Measurements from ENCODE around the gene GCLC. TPM values are rescaled to one million over a fixed set of nuclear protein-coding genes. Genes with fewer than 3 reads are reported as not detected.
"Not testable (repeated sequence)": the region's sequence is repeated elsewhere in the genome, so short reads cannot be mapped to it uniquely, and the experiment has no call there.

GCLC gene
- total and polyA plus RNA-seq, 3 donors from 2014 or later = 20.1 to 44.4 (median 37.6) TPM

DNA sequence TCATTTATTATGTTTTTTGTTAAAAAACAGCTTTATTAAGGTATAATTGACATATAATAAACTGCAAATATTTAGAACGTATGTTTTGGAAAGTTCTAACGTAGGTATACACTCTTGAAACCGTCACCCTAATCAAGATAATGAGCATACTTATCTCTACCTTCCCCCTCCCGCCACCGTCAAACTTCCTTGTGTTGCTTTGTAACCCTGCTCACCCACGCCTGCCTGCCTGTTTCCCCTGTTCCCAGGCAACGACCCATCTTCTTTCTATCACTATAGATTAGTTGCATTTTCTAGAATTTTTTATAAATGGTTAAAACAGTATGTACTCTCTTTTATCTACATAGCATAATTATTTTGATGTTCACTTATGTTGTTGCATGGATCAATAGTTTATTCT is 33.5 kb upstream of the GCLC start:
- TF ChIP-seq CTCF (IDR thresholded peaks at IDR 0.05) (no peak), POLR2A (IDR thresholded peaks at IDR 0.05) (no peak)
- intact Hi-C loops (cut with DNase I; ENCODE audit: low total_unique reads) = no loop called here
- Histone ChIP-seq H3K9me3 (no peaks in the 10 kb centered on the region), H3K27ac (no peak overlapping the region), H3K4me3 (no peak overlapping the region), H3K4me1 (no peaks in the 10 kb centered on the region), H3K27me3 (no peaks in the 10 kb centered on the region), H3K36me3 (ENCODE audit: low read depth, missing control alignments) (no peaks in the 10 kb centered on the region)
- WGBS, 2 donors = 71 to 89% methylated on average over 7 of the region's 7 CpGs
- no peak for DNase-seq

DNA sequence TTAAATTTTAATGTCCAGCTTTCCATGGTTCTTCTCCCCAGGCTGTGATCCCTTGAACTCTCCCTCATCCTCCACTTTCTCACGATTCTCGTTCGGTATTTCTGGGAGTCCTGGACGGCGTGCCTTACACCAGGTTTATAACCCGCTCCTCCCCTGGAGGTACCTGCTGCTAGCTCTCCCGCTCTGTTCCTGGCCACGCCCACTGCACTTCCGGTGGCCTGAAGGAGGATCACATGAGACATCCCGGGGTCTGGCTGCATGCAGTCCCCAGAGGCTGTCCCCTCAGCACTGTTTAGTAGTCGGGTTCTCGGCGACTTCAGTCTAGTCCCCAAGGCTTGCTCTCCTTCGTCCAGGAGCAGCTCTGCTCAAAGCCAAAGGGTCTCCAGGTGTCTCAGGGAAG is 28.4 kb upstream of the GCLC start:
- H3K4me1 ChIP-seq = no peaks in the 10 kb centered on the region
- no peaks in the 10 kb centered on the region for H3K9me3 ChIP-seq
- intact Hi-C loops (cut with DNase I; ENCODE audit: low total_unique reads) = no loop called here
- DNase-seq = peak; percentile 45
- 61 to 69% methylated on average over 14 of the region's 14 CpGs for WGBS, 2 donors
- H3K27ac ChIP-seq = no peak overlapping the region
- H3K4me3 ChIP-seq = no peak overlapping the region
- no peaks in the 10 kb centered on the region for H3K36me3 ChIP-seq (ENCODE audit: low read depth, missing control alignments)
- no peak for TF ChIP-seq POLR2A (IDR thresholded peaks at IDR 0.05)
- TF ChIP-seq CTCF (IDR thresholded peaks at IDR 0.05) = no peak
- no peaks in the 10 kb centered on the region for H3K27me3 ChIP-seq

DNA sequence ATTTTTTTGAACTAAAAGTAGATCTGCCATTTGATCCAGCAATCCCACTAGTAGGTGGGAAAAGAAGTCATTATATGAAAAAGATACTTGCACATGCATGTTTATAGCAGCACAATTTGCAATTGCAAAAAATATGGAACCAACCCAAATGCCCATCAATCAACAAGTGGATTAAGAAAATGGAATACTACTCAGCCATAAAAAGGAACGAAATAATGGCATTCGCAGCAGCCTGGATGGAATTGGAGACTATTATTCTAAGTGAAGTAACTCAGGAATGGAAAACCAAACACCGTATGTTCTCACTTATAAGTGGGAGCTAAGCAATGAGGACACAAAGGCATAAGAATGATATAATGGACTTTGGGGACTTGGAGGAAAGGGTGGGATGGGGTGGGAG is 27.5 kb upstream of the GCLC start:
- DNase-seq; H3K27ac ChIP-seq; H3K9me3 ChIP-seq; H3K4me1 ChIP-seq; H3K27me3 ChIP-seq; H3K36me3 ChIP-seq (ENCODE audit: low read depth, missing control alignments); intact Hi-C loops (cut with DNase I; ENCODE audit: low total_unique reads); H3K4me3 ChIP-seq: not testable (repeated sequence)
- WGBS, 2 donors = 69 to 88% methylated on average over 3 of the region's 3 CpGs

GRCh38 chr6:53568776-53569616 is 24.1 kb upstream of the GCLC start:
- intact Hi-C loops (cut with DNase I; ENCODE audit: low total_unique reads) = no loop called here
- no peaks in the 10 kb centered on the region for H3K9me3 ChIP-seq
- H3K4me3 ChIP-seq = no peak overlapping the region
- H3K4me1 ChIP-seq = no peaks in the 10 kb centered on the region
- H3K36me3 ChIP-seq (ENCODE audit: low read depth, missing control alignments) = no peaks in the 10 kb centered on the region
- no peaks in the 10 kb centered on the region for H3K27me3 ChIP-seq
- no peak for DNase-seq
- 73 to 80% methylated on average over 2 of the region's 2 CpGs for WGBS, 2 donors
- TF ChIP-seq POLR2A (IDR thresholded peaks at IDR 0.05) = no peak
- TF ChIP-seq CTCF (IDR thresholded peaks at IDR 0.05) = no peak
- H3K27ac ChIP-seq = no peak overlapping the region

DNA sequence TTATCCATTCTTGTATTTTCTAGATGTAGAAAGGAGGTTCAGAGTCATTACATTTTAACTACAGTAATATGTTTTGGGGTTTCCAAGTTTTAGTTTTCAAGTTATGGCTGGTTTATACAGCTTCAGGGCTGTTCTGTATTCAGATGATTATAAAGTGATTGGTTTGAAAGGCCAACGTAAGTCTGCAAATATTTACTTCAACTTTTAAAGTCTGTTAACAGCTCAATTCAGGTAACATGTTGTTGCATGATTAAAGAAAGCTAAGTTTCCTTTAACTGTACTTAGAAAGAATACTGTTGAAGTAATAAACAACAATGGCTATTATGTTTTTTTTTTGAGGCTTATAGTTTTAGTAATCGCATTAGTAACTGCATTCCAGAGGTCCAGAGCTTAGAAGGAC is 22.8 kb upstream of the GCLC start:
- H3K4me3 ChIP-seq = no peak overlapping the region
- H3K27ac ChIP-seq = no peak overlapping the region
- H3K4me1 ChIP-seq = no peaks in the 10 kb centered on the region
- no peaks in the 10 kb centered on the region for H3K27me3 ChIP-seq
- no peaks in the 10 kb centered on the region for H3K36me3 ChIP-seq (ENCODE audit: low read depth, missing control alignments)
- intact Hi-C loops (cut with DNase I; ENCODE audit: low total_unique reads) = no loop called here
- DNase-seq = no peak
- TF ChIP-seq POLR2A (IDR thresholded peaks at IDR 0.05) (no peak), CTCF (IDR thresholded peaks at IDR 0.05) (no peak)
- H3K9me3 ChIP-seq = no peaks in the 10 kb centered on the region
- 82 to 89% methylated on average over 2 of the region's 2 CpGs for WGBS, 2 donors

All from testis (tissue), 3 donors.